AG09309 (cell line): Measurements from ENCODE around the gene ITGAV.

Experiments used
- DNase-seq: peaks from one replicate; pipeline ENCODE4 v3.0.0-alpha.2; 2010; ENCODE audit warnings: low read depth
- H3K4me3 ChIP-seq: 2 replicates; pipeline ENCODE4 v1.5.1; 2011; ENCODE audit warnings: mild to moderate bottlenecking, low read depth, low read length, moderate library complexity; ENCODE audit not compliant: control insufficient read depth
- CTCF ChIP-seq: IDR thresholded peaks from 2 replicates; pipeline ENCODE4 v1.5.1; 2011; ENCODE audit warnings: mild to moderate bottlenecking, low read depth, low read length, inconsistent platforms; ENCODE audit not compliant: insufficient read depth, control insufficient read depth; ENCODE audit errors: missing control alignments

The ITGAV gene

GRCh38 chr2:186618696-186619095, 28.8 kb downstream of the ITGAV start:
- DNase-seq: no peak
- H3K4me3 ChIP-seq: no peak overlapping the region
- no peak for TF ChIP-seq CTCF

GRCh38 chr2:186623084-186623483, 33.2 kb downstream of the ITGAV start:
- TF ChIP-seq CTCF: no peak
- DNase-seq: no peak
- H3K4me3 ChIP-seq: no peak overlapping the region

- no peak overlapping the region for H3K4me3 ChIP-seq
- no peak for TF ChIP-seq CTCF
- DNase-seq: no peak
These were observed 34.4 kb downstream of the ITGAV start for GRCh38 chr2:186624276-186624675.

- TF ChIP-seq CTCF: no peak
- no peak overlapping the region for H3K4me3 ChIP-seq
- DNase-seq: no peak
These were observed 39.6 kb downstream of the ITGAV start for GRCh38 chr2:186629250-186629996.

GRCh38 chr2:186632417-186632816, 42.6 kb downstream of the ITGAV start:
- H3K4me3 ChIP-seq: no peak overlapping the region
- DNase-seq: no peak
- TF ChIP-seq CTCF: no peak

- no peak overlapping the region for H3K4me3 ChIP-seq
- no peak for DNase-seq
- TF ChIP-seq CTCF: no peak
These were observed 44.8 kb downstream of the ITGAV start for GRCh38 chr2:186634701-186635100.
